Testis (tissue), 3 donors: ENCODE results near the gene EPB41. TPM values are rescaled to one million over a fixed set of nuclear protein-coding genes. Genes with fewer than 3 reads are reported as not detected.

Experiments used
- DNase-seq: peaks from one replicate; pipeline ENCODE4 v3.0.0-alpha.2; 2019
- H3K27ac ChIP-seq, 2 donors: fragments of 200-600 bp; sonication (generic); one replicate each; pipeline ENCODE4 v1.5.1; 2019
- H3K27me3 ChIP-seq: fragments of 200-600 bp; sonication (generic); one replicate; pipeline ENCODE4 v1.5.1; 2019
- H3K36me3 ChIP-seq: fragments of 200-600 bp; sonication (generic); one replicate; pipeline ENCODE4 v1.5.1; 2017; ENCODE audit warnings: low read depth; ENCODE audit errors: missing control alignments
- H3K4me1 ChIP-seq: fragments of 200-600 bp; sonication (generic); one replicate; pipeline ENCODE4 v1.5.1; 2019
- H3K4me3 ChIP-seq, 2 donors: fragments of 200-600 bp; sonication (generic); one replicate each; pipeline ENCODE4 v1.5.1; 2017 to 2019
- H3K9me3 ChIP-seq: fragments of 200-600 bp; sonication (generic); one replicate; pipeline ENCODE4 v1.5.1; 2017
- POLR2A ChIP-seq: fragments of 450-650 bp; IDR thresholded peaks from one replicate; pipeline ENCODE4 v1.6.1; 2017; ENCODE audit warnings: antibody characterized with exemption, mild to moderate bottlenecking, moderate library complexity
- WGBS, 2 donors: methylation state at CpG; one replicate each; pipeline ENCODE4 v1.1.5; 2018; 5-methylcytosine and 5-hydroxymethylcytosine counted together
- intact Hi-C: fragments of 100-400 bp; cut with DNase I; formaldehyde crosslinking; loops from one replicate; pipeline ENCODE4 v1.15.1; 2023; ENCODE audit warnings: low total_unique reads
- polyA plus RNA-seq: library from polyadenylated mRNA; stranded (reverse); fragments of 350-450 nt; fragmentation: Illumina TruSeq; extraction: RNeasy Lipid Tissue Mini Kit (QIAGEN cat#74804); gene quantifications from one replicate; pipeline ENCODE4 v1.2.3, GENCODE V29; 2014; ENCODE audit warnings: low read depth, low replicate concordance; ENCODE audit not compliant: insufficient read depth
- total RNA-seq, 2 donors: library from RNA; depleted of rRNA; stranded (reverse); fragments of >200 nt; gene quantifications; one replicate each; pipeline ENCODE4 v1.2.3, GENCODE V29; 2016
- TF ChIP-seq, protein P1 (sequence below), 3 experiments: fragments of 450-650 bp in 2 of 3; fragments of 200-600 bp in 1 of 3; sonication (generic) in 1 of 3; IDR thresholded peaks; one replicate each; pipeline ENCODE4 v1.5.1; 2016 to 2019; ENCODE audit warnings: antibody characterized with exemption in 3 of 3, mild to moderate bottlenecking in 2 of 3, moderate library complexity in 1 of 3

EPB41 gene
- total and polyA plus RNA-seq, 3 donors from 2014 or later, result 23.5 to 66.5 (median 46.6) TPM

GRCh38 chr1:28882009-28882628, 32.2 kb upstream of the EPB41 start:
- H3K36me3 ChIP-seq, result no peaks in the 10 kb centered on the region
- DNase-seq, result peak; percentile 87
- 47 to 59% methylated on average over 12 to 13 of the region's 13 CpGs for WGBS, 2 donors
- H3K4me3 ChIP-seq, result no peak overlapping the region
- intact Hi-C loops, result loop anchor here (5.0 kb wide), 1 partner anchor 325 kb away; no protein-coding TSS in a partner anchor
- H3K27ac ChIP-seq, result no peak overlapping the region
- no peaks in the 10 kb centered on the region for H3K9me3 ChIP-seq
- H3K4me1 ChIP-seq, result peaks cover 10% of the 10 kb centered on the region
- TF ChIP-seq POLR2A, result no peak
- TF ChIP-seq, protein P1, sequence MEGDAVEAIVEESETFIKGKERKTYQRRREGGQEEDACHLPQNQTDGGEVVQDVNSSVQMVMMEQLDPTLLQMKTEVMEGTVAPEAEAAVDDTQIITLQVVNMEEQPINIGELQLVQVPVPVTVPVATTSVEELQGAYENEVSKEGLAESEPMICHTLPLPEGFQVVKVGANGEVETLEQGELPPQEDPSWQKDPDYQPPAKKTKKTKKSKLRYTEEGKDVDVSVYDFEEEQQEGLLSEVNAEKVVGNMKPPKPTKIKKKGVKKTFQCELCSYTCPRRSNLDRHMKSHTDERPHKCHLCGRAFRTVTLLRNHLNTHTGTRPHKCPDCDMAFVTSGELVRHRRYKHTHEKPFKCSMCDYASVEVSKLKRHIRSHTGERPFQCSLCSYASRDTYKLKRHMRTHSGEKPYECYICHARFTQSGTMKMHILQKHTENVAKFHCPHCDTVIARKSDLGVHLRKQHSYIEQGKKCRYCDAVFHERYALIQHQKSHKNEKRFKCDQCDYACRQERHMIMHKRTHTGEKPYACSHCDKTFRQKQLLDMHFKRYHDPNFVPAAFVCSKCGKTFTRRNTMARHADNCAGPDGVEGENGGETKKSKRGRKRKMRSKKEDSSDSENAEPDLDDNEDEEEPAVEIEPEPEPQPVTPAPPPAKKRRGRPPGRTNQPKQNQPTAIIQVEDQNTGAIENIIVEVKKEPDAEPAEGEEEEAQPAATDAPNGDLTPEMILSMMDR (IDR thresholded peaks at IDR 0.05), result peak; percentile 76 to 79 (median 76)
- H3K27me3 ChIP-seq, result no peaks in the 10 kb centered on the region

DNA sequence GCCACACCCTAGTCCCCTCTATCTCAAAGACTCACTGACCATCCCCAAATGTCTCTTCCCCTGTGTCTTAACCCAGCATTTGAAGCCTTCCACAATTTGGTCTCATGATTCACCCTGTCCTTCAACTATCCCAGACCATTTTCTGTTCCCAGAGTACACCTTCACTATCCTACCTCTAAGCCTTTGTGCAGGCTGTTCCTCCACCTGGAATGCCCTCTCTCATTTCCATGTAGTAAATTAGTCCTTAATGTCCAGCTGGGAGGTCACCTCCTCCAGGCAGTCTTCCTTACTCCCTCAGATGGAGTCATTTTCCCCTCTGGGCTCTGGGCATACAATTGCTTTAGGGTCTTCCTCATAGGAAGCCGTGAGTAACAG, 31.1 kb upstream of the EPB41 start:
- no peaks in the 10 kb centered on the region for H3K9me3 ChIP-seq
- 69 to 92% methylated on average over 1 of the region's 1 CpG for WGBS, 2 donors
- DNase-seq, result no peak
- H3K27me3 ChIP-seq, result no peaks in the 10 kb centered on the region
- no peak overlapping the region for H3K27ac ChIP-seq
- no peaks in the 10 kb centered on the region for H3K36me3 ChIP-seq
- no peak overlapping the region for H3K4me3 ChIP-seq
- H3K4me1 ChIP-seq, result peaks cover 16% of the 10 kb centered on the region
- intact Hi-C loops, result loop anchor here (5.0 kb wide), 1 partner anchor 324 kb away; no protein-coding TSS in a partner anchor
- TF ChIP-seq, protein P1 (IDR thresholded peaks at IDR 0.05), result no peak
- TF ChIP-seq POLR2A, result no peak

DNA sequence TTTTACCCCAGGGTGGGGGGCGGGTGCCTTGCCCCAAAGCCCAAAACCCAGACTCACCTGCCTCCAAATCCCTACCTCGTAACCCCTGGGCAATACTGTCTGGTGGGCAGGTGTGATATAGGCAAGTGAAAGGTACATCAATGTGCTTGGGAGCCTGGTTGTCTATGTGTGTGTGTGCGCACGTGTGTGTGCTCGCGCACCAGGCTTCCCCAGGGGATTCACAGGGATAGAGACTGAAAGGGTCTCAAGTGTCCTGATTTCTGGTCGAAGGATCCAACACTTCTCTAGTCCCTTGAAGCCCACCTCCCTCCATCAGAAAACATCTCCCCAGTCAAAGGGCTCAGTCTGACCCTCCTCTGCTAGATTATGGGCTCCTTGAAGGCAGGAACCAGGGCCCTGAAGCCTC, 28.9 kb upstream of the EPB41 start:
- H3K27me3 ChIP-seq, result no peaks in the 10 kb centered on the region
- no peak for TF ChIP-seq POLR2A
- no peak for DNase-seq
- intact Hi-C loops, result loop anchor here (2.0 kb wide), 1 partner anchor 147 kb away; no protein-coding TSS in a partner anchor
- peaks cover 17% of the 10 kb centered on the region for H3K4me1 ChIP-seq
- WGBS, 2 donors, result 78 to 80% methylated on average over 7 of the region's 7 CpGs
- H3K36me3 ChIP-seq, result no peaks in the 10 kb centered on the region
- no peak overlapping the region for H3K4me3 ChIP-seq
- no peak overlapping the region for H3K27ac ChIP-seq
- no peaks in the 10 kb centered on the region for H3K9me3 ChIP-seq

- H3K27me3 ChIP-seq, result no peaks in the 10 kb centered on the region
- H3K27ac ChIP-seq, result no peak overlapping the region
- H3K36me3 ChIP-seq, result no peaks in the 10 kb centered on the region
- WGBS, 2 donors, result 54 to 56% methylated on average over 14 to 17 of the region's 17 CpGs
- peak overlapping the region; percentile 70 to 73 for H3K4me3 ChIP-seq
- no peaks in the 10 kb centered on the region for H3K9me3 ChIP-seq
- H3K4me1 ChIP-seq, result peaks cover 17% of the 10 kb centered on the region
- no peak for DNase-seq
- TF ChIP-seq POLR2A, result no peak
- TF ChIP-seq, protein P1 (IDR thresholded peaks at IDR 0.05), result no peak
- intact Hi-C loops, result loop anchor here (2.0 kb wide), 1 partner anchor 147 kb away; no protein-coding TSS in a partner anchor
Observed at GRCh38 chr1:28885977-28886730, 28.2 kb upstream of the EPB41 start.

DNA sequence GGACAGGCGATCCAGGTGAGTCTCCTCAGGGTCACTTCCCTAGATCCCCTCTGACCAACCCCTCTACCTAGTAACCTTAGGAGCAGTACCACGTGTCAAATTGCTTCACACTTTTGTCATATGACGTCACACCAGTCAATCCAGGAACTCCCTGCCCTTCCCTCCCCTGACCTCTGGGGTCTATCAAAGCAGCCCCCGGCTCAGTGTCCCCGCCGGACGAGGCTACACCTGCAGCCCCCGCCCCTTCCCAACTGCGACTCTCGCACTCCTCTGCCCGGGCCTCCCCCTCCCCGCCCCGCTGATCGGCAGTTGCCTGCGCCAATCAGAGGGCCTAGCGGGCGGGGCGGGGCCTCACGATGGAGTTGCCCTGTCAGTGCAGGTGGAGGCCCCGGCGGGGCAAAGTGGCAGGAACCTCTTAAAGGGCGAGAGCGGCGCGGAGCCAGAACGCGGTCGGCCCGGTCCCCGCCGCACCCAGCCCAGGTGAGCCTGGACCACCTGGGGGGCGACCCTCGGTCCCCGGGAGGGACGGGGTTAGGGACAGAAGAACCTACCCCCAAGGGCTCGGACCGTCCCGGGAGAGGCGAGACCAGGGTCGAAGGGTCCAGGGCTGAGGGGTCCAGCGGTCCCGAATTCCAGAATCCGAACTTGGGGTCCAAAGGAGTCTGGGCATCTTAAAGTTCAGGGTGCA, 27.5 kb upstream of the EPB41 start:
- peak; percentile 89 for DNase-seq
- Histone ChIP-seq H3K9me3 (no peaks in the 10 kb centered on the region), H3K4me1 (peaks cover 17% of the 10 kb centered on the region), H3K36me3 (no peaks in the 10 kb centered on the region), H3K27me3 (no peaks in the 10 kb centered on the region), H3K4me3 (peak overlapping the region; percentile 70 to 73), H3K27ac (no peak overlapping the region)
- 4 to 23% methylated on average over 6 to 43 of the region's 43 CpGs for WGBS, 2 donors
- TF ChIP-seq POLR2A, result no peak
- TF ChIP-seq, protein P1 (IDR thresholded peaks at IDR 0.05), result no peak
- intact Hi-C loops, result no loop called here
